DOHH2 (cell line): ENCODE results near the gene RAB10.

Source experiments
- CTCF ChIP-seq: fragments of 200-600 bp; sonication (generic); IDR thresholded peaks from one replicate; pipeline ENCODE4 v1.5.1; 2014; ENCODE audit warnings: antibody characterized with exemption, mild to moderate bottlenecking, low read depth, low read length; ENCODE audit not compliant: poor library complexity, severe bottlenecking
- EZH2phosphoT487 ChIP-seq: fragments of 200-600 bp; sonication (generic); IDR thresholded peaks from 2 replicates; pipeline ENCODE4 v1.6.1; 2017; ENCODE audit warnings: borderline replicate concordance, mild to moderate bottlenecking, antibody characterized with exemption, low read length, moderate library complexity, mixed read lengths

GRCh38 chr2:26172189-26172870, 138.4 kb downstream of the RAB10 start:
- no peak for TF ChIP-seq CTCF
- TF ChIP-seq EZH2phosphoT487 = no peak
